ENCODE results near the gene SMAD7.

Gene SMAD7

DNA sequence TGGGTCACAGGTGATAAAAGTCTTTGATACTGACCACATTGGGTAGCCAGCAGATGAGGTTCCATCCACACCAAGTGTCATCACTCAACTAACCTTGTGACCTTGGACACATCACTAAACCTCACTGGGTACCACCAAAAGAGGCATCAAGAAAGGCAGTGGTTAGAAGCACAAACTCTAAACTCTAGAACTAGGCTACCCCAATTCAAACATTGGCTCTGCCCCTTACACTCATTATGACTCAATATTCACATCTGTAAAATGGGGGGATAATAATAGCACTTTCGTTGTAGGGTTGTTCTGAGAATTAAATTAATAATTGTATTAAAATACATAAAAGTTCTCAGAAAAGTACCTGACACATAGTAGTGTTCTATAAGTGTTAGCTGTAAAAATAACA lies 15.8 kb upstream of the SMAD7 start:
- DNase-seq (ENCODE audit: low read depth), result no peak
- H3K4me3 ChIP-seq (ENCODE audit: low read depth, low read length), result no peak overlapping the region
- in situ Hi-C loops (cut with HindIII; ENCODE audit: low sequenced_read_pairs), result no loop called here
- TF ChIP-seq, protein P1, sequence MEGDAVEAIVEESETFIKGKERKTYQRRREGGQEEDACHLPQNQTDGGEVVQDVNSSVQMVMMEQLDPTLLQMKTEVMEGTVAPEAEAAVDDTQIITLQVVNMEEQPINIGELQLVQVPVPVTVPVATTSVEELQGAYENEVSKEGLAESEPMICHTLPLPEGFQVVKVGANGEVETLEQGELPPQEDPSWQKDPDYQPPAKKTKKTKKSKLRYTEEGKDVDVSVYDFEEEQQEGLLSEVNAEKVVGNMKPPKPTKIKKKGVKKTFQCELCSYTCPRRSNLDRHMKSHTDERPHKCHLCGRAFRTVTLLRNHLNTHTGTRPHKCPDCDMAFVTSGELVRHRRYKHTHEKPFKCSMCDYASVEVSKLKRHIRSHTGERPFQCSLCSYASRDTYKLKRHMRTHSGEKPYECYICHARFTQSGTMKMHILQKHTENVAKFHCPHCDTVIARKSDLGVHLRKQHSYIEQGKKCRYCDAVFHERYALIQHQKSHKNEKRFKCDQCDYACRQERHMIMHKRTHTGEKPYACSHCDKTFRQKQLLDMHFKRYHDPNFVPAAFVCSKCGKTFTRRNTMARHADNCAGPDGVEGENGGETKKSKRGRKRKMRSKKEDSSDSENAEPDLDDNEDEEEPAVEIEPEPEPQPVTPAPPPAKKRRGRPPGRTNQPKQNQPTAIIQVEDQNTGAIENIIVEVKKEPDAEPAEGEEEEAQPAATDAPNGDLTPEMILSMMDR (IDR thresholded peaks at IDR 0.05; ENCODE audit: low read depth, low read length, missing control alignments), result no peak

GRCh38 chr18:48963586-48964470 lies 13.1 kb upstream of the SMAD7 start:
- TF ChIP-seq, protein P1 (IDR thresholded peaks at IDR 0.05; ENCODE audit: low read depth, low read length, missing control alignments), result no peak
- no peak for DNase-seq (ENCODE audit: low read depth)
- in situ Hi-C loops (cut with HindIII; ENCODE audit: low sequenced_read_pairs), result no loop called here
- H3K4me3 ChIP-seq (ENCODE audit: low read depth, low read length), result no peak overlapping the region

DNA sequence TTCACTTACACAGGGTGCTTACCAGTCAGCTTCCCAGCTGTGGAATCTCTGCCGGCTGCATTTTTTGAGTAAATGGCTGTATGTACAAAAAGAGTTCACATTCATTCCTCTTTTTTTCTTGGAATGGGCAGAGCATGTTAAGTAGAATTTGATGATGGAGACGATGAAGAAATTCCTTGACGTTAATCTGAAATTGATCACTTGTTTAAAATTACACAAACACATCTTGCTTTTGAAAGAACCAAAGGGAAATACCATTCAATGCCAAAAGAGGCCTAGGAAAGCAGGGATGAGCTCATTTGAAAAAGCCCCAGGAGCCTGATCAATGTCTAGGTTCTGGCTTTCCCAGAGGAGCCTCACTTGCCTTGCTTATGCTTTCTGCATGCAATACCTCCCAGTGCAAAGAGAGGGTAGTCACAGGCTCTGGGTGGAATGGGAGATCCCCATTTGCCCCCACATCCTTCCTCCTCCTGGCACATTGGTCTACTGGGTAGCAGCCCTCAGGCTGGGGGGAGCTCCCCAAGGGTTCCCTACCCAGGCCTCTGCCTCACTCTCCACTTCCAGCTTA lies 12.3 kb upstream of the SMAD7 start:
- in situ Hi-C loops (cut with HindIII; ENCODE audit: low sequenced_read_pairs), result no loop called here
- H3K4me3 ChIP-seq (ENCODE audit: low read depth, low read length), result no peak overlapping the region
- TF ChIP-seq, protein P1 (IDR thresholded peaks at IDR 0.05; ENCODE audit: low read depth, low read length, missing control alignments), result no peak
- no peak for DNase-seq (ENCODE audit: low read depth)

GRCh38 chr18:48962252-48962993 lies 11.7 kb upstream of the SMAD7 start:
- TF ChIP-seq, protein P1 (IDR thresholded peaks at IDR 0.05; ENCODE audit: low read depth, low read length, missing control alignments), result no peak
- H3K4me3 ChIP-seq (ENCODE audit: low read depth, low read length), result no peak overlapping the region
- in situ Hi-C loops (cut with HindIII; ENCODE audit: low sequenced_read_pairs), result no loop called here
- no peak for DNase-seq (ENCODE audit: low read depth)

- in situ Hi-C loops (cut with HindIII; ENCODE audit: low sequenced_read_pairs), result no loop called here
- TF ChIP-seq, protein P1 (IDR thresholded peaks at IDR 0.05; ENCODE audit: low read depth, low read length, missing control alignments), result no peak
- no peak for DNase-seq (ENCODE audit: low read depth)
- H3K4me3 ChIP-seq (ENCODE audit: low read depth, low read length), result no peak overlapping the region
Measured at GRCh38 chr18:48961547-48961946, 10.8 kb upstream of the SMAD7 start.

Data from astrocyte of the cerebellum (primary cell).